ENCODE results near the gene PIK3C2A.

GRCh38 chr11:17186932-17187692 lies 20.7 kb downstream of the PIK3C2A start:
- TF ChIP-seq EZH2 (IDR thresholded peaks at IDR 0.05; ENCODE audit: borderline replicate concordance, low read depth, low read length, severe bottlenecking), result no peak
- TF ChIP-seq CTCF (IDR thresholded peaks at IDR 0.05; ENCODE audit: extremely low read depth in 1 of 2, insufficient read depth in 1 of 2, low read depth in 1 of 2, low read length in 2 of 2), result no peak
- TF ChIP-seq POLR2AphosphoS5 (IDR thresholded peaks at IDR 0.05; ENCODE audit: insufficient read depth, low read depth, low read length), result no peak
- no peak for TF ChIP-seq FOS (IDR thresholded peaks at IDR 0.05; ENCODE audit: borderline replicate concordance, insufficient read depth, low read length)
- no peak for TF ChIP-seq JUN (IDR thresholded peaks at IDR 0.05; ENCODE audit: borderline replicate concordance, insufficient read depth, insufficient read length, low read depth)
- TF ChIP-seq POLR2A (IDR thresholded peaks at IDR 0.05; ENCODE audit: low read depth, low read length), result no peak
- no peak for TF ChIP-seq GATA2 (IDR thresholded peaks at IDR 0.05; ENCODE audit: insufficient read depth, insufficient read length, low read depth, low read length)
- TF ChIP-seq MAX (IDR thresholded peaks at IDR 0.05; ENCODE audit: insufficient read depth, insufficient read length), result no peak
- TF ChIP-seq MYC (IDR thresholded peaks at IDR 0.05; ENCODE audit: low read depth, low read length), result no peak
